Measurements from ENCODE around the gene PEF1. TPM values are rescaled to one million over a fixed set of nuclear protein-coding genes. Genes with fewer than 3 reads are reported as not detected.

PEF1 gene
- total and polyA plus RNA-seq, 2 donors: 53.7 to 83.1 TPM

GRCh38 chr1:31687601-31688000, 42.9 kb upstream of the PEF1 start:
- WGBS: 92% methylated on average over 8 of the region's 8 CpGs
- H3K9me3 ChIP-seq (ENCODE audit: control insufficient read depth in 2 of 2, insufficient read depth in 1 of 2, low read length in 1 of 2): peaks cover 0 to 1% of the 10 kb centered on the region in 2 donors
- H3K36me3 ChIP-seq (ENCODE audit: control insufficient read depth in 2 of 2, insufficient read depth in 2 of 2, low read length in 1 of 2): no peaks in the 10 kb centered on the region
- no peak for DNase-seq (ENCODE audit: low read depth in 6 of 9, low spot score in 9 of 9)
- no peaks in the 10 kb centered on the region for H3K4me1 ChIP-seq (ENCODE audit: control insufficient read depth in 2 of 2, insufficient read depth in 2 of 2, low read length in 2 of 2)
- no peak overlapping the region for H3K27ac ChIP-seq (ENCODE audit: low read depth in 1 of 2, low read length in 1 of 2)
- H3K27me3 ChIP-seq (ENCODE audit: control insufficient read depth in 2 of 2, insufficient read depth in 1 of 2, low read length in 1 of 2): peaks cover 3 to 7% of the 10 kb centered on the region in 2 donors
- no peak overlapping the region for H3K4me3 ChIP-seq (ENCODE audit: low read length in 2 of 2)

DNA sequence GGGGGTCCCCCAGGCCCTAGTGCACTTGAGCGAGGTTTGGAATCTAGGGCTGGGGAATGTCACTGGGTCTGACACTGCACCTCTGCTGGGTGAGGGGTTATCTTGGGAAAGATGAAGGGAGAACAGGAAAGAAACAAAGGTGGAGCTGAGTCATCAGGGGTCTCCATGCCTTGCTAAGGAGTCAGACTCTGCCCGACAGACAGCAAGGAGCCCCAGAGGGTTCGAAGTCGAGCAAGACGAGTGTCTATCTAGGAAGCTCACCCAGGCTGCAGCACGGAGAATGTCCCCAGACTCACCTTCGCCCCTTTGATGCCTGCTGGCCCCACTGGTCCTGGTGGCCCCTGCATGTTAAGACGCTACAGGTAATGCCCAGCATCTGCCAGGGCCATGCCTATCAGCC, 41.1 kb upstream of the PEF1 start:
- Histone ChIP-seq H3K4me1 (ENCODE audit: control insufficient read depth in 2 of 2, insufficient read depth in 2 of 2, low read length in 2 of 2) (no peaks in the 10 kb centered on the region), H3K4me3 (ENCODE audit: low read length in 2 of 2) (no peak overlapping the region), H3K36me3 (ENCODE audit: control insufficient read depth in 2 of 2, insufficient read depth in 2 of 2, low read length in 1 of 2) (no peaks in the 10 kb centered on the region), H3K27me3 (ENCODE audit: control insufficient read depth in 2 of 2, insufficient read depth in 1 of 2, low read length in 1 of 2) (peaks cover 3 to 14% of the 10 kb centered on the region in 2 donors), H3K9me3 (ENCODE audit: control insufficient read depth in 2 of 2, insufficient read depth in 1 of 2, low read length in 1 of 2) (peaks cover 0 to 1% of the 10 kb centered on the region in 2 donors), H3K27ac (ENCODE audit: low read depth in 1 of 2, low read length in 1 of 2) (no peak overlapping the region)
- no peak for DNase-seq (ENCODE audit: low read depth in 6 of 9, low spot score in 9 of 9)
- WGBS: 95% methylated on average over 8 of the region's 8 CpGs

GRCh38 chr1:31683997-31684396, 39.3 kb upstream of the PEF1 start:
- H3K4me3 ChIP-seq (ENCODE audit: low read length in 2 of 2): no peak overlapping the region
- H3K4me1 ChIP-seq (ENCODE audit: control insufficient read depth in 2 of 2, insufficient read depth in 2 of 2, low read length in 2 of 2): no peaks in the 10 kb centered on the region
- H3K36me3 ChIP-seq (ENCODE audit: control insufficient read depth in 2 of 2, insufficient read depth in 2 of 2, low read length in 1 of 2): no peaks in the 10 kb centered on the region
- peaks cover 0 to 1% of the 10 kb centered on the region in 2 donors for H3K9me3 ChIP-seq (ENCODE audit: control insufficient read depth in 2 of 2, insufficient read depth in 1 of 2, low read length in 1 of 2)
- H3K27ac ChIP-seq (ENCODE audit: low read depth in 1 of 2, low read length in 1 of 2): no peak overlapping the region
- DNase-seq (ENCODE audit: low read depth in 6 of 9, low spot score in 9 of 9): no peak
- 88% methylated on average over 11 of the region's 11 CpGs for WGBS
- H3K27me3 ChIP-seq (ENCODE audit: control insufficient read depth in 2 of 2, insufficient read depth in 1 of 2, low read length in 1 of 2): peaks cover 3 to 26% of the 10 kb centered on the region in 2 donors

DNA sequence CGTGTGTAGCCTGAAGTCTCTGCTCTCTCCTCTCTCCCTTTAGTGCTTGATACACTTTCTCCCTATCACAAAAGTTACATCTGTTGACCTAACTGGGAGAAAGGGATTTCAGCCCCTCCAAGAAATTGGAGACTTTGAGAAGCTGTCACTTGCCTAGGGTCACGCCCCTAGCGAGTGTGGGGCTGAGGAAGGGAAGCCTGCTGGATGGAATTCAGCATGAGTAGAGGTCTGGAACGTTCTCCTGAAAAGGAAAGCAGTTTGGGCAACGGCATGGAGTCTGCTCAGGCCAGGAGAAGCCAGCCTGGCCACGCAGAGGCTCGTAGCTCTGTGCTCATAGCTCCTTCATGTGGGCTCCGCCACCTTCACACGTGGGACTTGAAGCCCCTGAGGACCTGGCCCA, 36.7 kb upstream of the PEF1 start:
- peaks cover 3 to 25% of the 10 kb centered on the region in 2 donors for H3K27me3 ChIP-seq (ENCODE audit: control insufficient read depth in 2 of 2, insufficient read depth in 1 of 2, low read length in 1 of 2)
- DNase-seq (ENCODE audit: low read depth in 6 of 9, low spot score in 9 of 9): no peak
- H3K4me1 ChIP-seq (ENCODE audit: control insufficient read depth in 2 of 2, insufficient read depth in 2 of 2, low read length in 2 of 2): no peaks in the 10 kb centered on the region
- 88% methylated on average over 9 of the region's 9 CpGs for WGBS
- H3K4me3 ChIP-seq (ENCODE audit: low read length in 2 of 2): no peak overlapping the region
- peaks cover 0 to 1% of the 10 kb centered on the region in 2 donors for H3K9me3 ChIP-seq (ENCODE audit: control insufficient read depth in 2 of 2, insufficient read depth in 1 of 2, low read length in 1 of 2)
- no peaks in the 10 kb centered on the region for H3K36me3 ChIP-seq (ENCODE audit: control insufficient read depth in 2 of 2, insufficient read depth in 2 of 2, low read length in 1 of 2)
- no peak overlapping the region for H3K27ac ChIP-seq (ENCODE audit: low read depth in 1 of 2, low read length in 1 of 2)

DNA sequence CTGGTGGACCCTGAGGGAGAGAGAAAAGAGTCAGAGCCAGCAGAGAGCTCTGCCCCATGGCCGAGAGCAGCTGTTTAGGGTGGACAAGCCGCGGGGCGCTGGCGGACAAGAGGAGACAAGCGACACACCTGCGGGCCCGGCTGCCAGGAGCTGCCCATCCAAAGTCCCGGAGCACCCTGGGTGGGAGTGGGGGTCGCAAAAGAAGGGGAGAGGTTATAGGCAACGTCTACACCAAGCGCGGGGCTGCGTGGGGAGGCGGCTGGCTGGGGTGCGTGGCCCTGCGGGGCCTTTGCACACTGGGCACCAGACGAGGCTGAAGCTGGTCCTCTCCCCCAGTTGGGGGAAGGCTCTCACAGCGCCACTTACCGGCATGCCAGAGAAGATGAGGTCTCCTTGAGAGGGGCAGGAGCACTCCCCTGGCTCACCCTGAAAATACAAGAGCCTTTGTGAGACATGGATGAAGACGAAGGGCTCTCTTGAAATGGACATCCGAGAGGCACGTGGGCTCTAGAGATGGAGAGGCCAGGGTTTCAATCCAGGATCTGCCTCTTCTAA, 35.1 kb upstream of the PEF1 start:
- H3K9me3 ChIP-seq (ENCODE audit: control insufficient read depth in 2 of 2, insufficient read depth in 1 of 2, low read length in 1 of 2): peaks cover 0 to 1% of the 10 kb centered on the region in 2 donors
- no peaks in the 10 kb centered on the region for H3K36me3 ChIP-seq (ENCODE audit: control insufficient read depth in 2 of 2, insufficient read depth in 2 of 2, low read length in 1 of 2)
- no peak overlapping the region for H3K27ac ChIP-seq (ENCODE audit: low read depth in 1 of 2, low read length in 1 of 2)
- H3K27me3 ChIP-seq (ENCODE audit: control insufficient read depth in 2 of 2, insufficient read depth in 1 of 2, low read length in 1 of 2): peaks cover 3 to 22% of the 10 kb centered on the region in 2 donors
- no peak overlapping the region for H3K4me3 ChIP-seq (ENCODE audit: low read length in 2 of 2)
- H3K4me1 ChIP-seq (ENCODE audit: control insufficient read depth in 2 of 2, insufficient read depth in 2 of 2, low read length in 2 of 2): no peaks in the 10 kb centered on the region
- 88% methylated on average over 23 of the region's 23 CpGs for WGBS
- DNase-seq (ENCODE audit: low read depth in 6 of 9, low spot score in 9 of 9): no peak

GRCh38 chr1:31679091-31679490, 34.4 kb upstream of the PEF1 start:
- WGBS: 47% methylated on average over 2 of the region's 2 CpGs
- H3K27me3 ChIP-seq (ENCODE audit: control insufficient read depth in 2 of 2, insufficient read depth in 1 of 2, low read length in 1 of 2): peaks cover 3 to 22% of the 10 kb centered on the region in 2 donors
- no peak overlapping the region for H3K4me3 ChIP-seq (ENCODE audit: low read length in 2 of 2)
- no peak overlapping the region for H3K27ac ChIP-seq (ENCODE audit: low read depth in 1 of 2, low read length in 1 of 2)
- H3K36me3 ChIP-seq (ENCODE audit: control insufficient read depth in 2 of 2, insufficient read depth in 2 of 2, low read length in 1 of 2): no peaks in the 10 kb centered on the region
- no peak for DNase-seq (ENCODE audit: low read depth in 6 of 9, low spot score in 9 of 9)
- peaks cover 0 to 1% of the 10 kb centered on the region in 2 donors for H3K9me3 ChIP-seq (ENCODE audit: control insufficient read depth in 2 of 2, insufficient read depth in 1 of 2, low read length in 1 of 2)
- no peaks in the 10 kb centered on the region for H3K4me1 ChIP-seq (ENCODE audit: control insufficient read depth in 2 of 2, insufficient read depth in 2 of 2, low read length in 2 of 2)

DNA sequence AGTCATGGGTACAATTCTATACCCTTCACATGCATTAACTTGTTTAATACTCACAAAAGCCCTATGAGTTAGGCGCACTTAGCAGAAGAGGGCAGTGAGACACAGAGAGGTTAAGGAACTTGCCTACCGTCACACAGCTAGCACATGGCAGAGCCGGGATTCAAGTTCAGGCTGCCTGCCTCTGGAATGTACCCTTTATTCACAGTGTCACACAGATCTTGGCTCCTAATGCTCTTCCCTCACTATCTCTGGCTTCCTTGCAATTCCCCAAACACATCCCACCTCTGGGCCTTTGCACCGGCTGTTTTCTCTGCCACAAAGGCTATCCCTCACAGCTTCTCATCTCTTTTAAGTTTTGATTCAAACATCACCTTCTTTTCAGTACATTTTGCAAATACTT, 34.0 kb upstream of the PEF1 start:
- Histone ChIP-seq H3K36me3 (ENCODE audit: control insufficient read depth in 2 of 2, insufficient read depth in 2 of 2, low read length in 1 of 2) (no peaks in the 10 kb centered on the region), H3K4me3 (ENCODE audit: low read length in 2 of 2) (no peak overlapping the region)
- 85% methylated on average over 4 of the region's 4 CpGs for WGBS

DNA sequence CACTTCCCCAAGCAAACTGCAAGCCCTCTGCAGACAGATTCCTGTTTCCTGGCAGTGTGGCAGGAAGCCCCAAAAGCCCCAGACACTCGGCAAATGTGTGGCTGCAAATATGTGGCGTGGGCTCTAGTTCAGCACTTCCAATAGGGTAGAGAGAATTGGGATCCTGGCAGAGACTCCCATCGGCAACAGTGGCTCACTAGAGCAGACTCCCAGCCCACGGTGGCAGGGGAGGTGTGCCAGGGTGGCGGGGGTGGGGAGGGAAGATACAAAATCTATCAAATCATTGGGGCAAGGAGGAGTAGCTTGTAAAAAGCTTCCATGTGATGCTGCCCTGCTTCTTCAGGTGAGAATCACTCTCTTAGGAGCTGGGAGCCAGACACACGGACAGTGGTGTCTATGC, 33.3 kb upstream of the PEF1 start:
- DNase-seq (ENCODE audit: low read depth in 6 of 9, low spot score in 9 of 9): no peak
- H3K4me1 ChIP-seq (ENCODE audit: control insufficient read depth in 2 of 2, insufficient read depth in 2 of 2, low read length in 2 of 2): no peaks in the 10 kb centered on the region
- H3K27me3 ChIP-seq (ENCODE audit: control insufficient read depth in 2 of 2, insufficient read depth in 1 of 2, low read length in 1 of 2): peaks cover 0 to 22% of the 10 kb centered on the region in 2 donors
- H3K27ac ChIP-seq (ENCODE audit: low read depth in 1 of 2, low read length in 1 of 2): no peak overlapping the region
- no peaks in the 10 kb centered on the region for H3K36me3 ChIP-seq (ENCODE audit: control insufficient read depth in 2 of 2, insufficient read depth in 2 of 2, low read length in 1 of 2)
- 81% methylated on average over 6 of the region's 6 CpGs for WGBS
- H3K9me3 ChIP-seq (ENCODE audit: control insufficient read depth in 2 of 2, insufficient read depth in 1 of 2, low read length in 1 of 2): no peaks in the 10 kb centered on the region
- no peak overlapping the region for H3K4me3 ChIP-seq (ENCODE audit: low read length in 2 of 2)

More for the DNA sequence above, 34.0 kb upstream of the PEF1 start:
- Histone ChIP-seq H3K27ac (ENCODE audit: low read depth in 1 of 2, low read length in 1 of 2) (no peak overlapping the region), H3K9me3 (ENCODE audit: control insufficient read depth in 2 of 2, insufficient read depth in 1 of 2, low read length in 1 of 2) (no peaks in the 10 kb centered on the region), H3K27me3 (ENCODE audit: control insufficient read depth in 2 of 2, insufficient read depth in 1 of 2, low read length in 1 of 2) (peaks cover 0 to 22% of the 10 kb centered on the region in 2 donors), H3K4me1 (ENCODE audit: control insufficient read depth in 2 of 2, insufficient read depth in 2 of 2, low read length in 2 of 2) (no peaks in the 10 kb centered on the region)
- no peak for DNase-seq (ENCODE audit: low read depth in 6 of 9, low spot score in 9 of 9)

GRCh38 chr1:31677401-31677800, 32.7 kb upstream of the PEF1 start:
- peaks cover 0 to 22% of the 10 kb centered on the region in 2 donors for H3K27me3 ChIP-seq (ENCODE audit: control insufficient read depth in 2 of 2, insufficient read depth in 1 of 2, low read length in 1 of 2)
- no peak overlapping the region for H3K27ac ChIP-seq (ENCODE audit: low read depth in 1 of 2, low read length in 1 of 2)
- DNase-seq (ENCODE audit: low read depth in 6 of 9, low spot score in 9 of 9): no peak
- H3K4me1 ChIP-seq (ENCODE audit: control insufficient read depth in 2 of 2, insufficient read depth in 2 of 2, low read length in 2 of 2): no peaks in the 10 kb centered on the region
- H3K4me3 ChIP-seq (ENCODE audit: low read length in 2 of 2): no peak overlapping the region
- no peaks in the 10 kb centered on the region for H3K9me3 ChIP-seq (ENCODE audit: control insufficient read depth in 2 of 2, insufficient read depth in 1 of 2, low read length in 1 of 2)
- WGBS: over 99% methylated on average over 3 of the region's 3 CpGs
- no peaks in the 10 kb centered on the region for H3K36me3 ChIP-seq (ENCODE audit: control insufficient read depth in 2 of 2, insufficient read depth in 2 of 2, low read length in 1 of 2)
